Esophagus muscularis mucosa (tissue), 3 donors: ENCODE results near the gene ENOSF1.

Experiments
- CTCF ChIP-seq, 3 experiments: fragments of 200-600 bp in 2 of 3; fragments of 450-650 bp in 1 of 3; sonication (generic) in 2 of 3; IDR thresholded peaks; one replicate each; pipeline ENCODE4 v1.5.1; 2017 to 2019; ENCODE audit warnings: antibody characterized with exemption in 3 of 3, mild to moderate bottlenecking in 2 of 3, moderate library complexity in 1 of 3
- EP300 ChIP-seq: sonication (generic); formaldehyde crosslinking; IDR thresholded peaks from one replicate; pipeline ENCODE4 v1.6.1; 2017; ENCODE audit warnings: antibody characterized with exemption

GRCh38 chr18:681985-682384 is 30.4 kb downstream of the ENOSF1 start:
- TF ChIP-seq CTCF (IDR thresholded peaks at IDR 0.05) (no peak), EP300 (no peak)
